Stimulated activated CD8-positive, alpha-beta memory T cell treated with anti-CD3 and anti-CD28 coated beads, Interleukin-7, amount 100 ng/mL, for 4 hours (primary cell): Measurements from ENCODE around the gene COL4A3.
"Not testable (repeated sequence)": the region's sequence is repeated elsewhere in the genome, so short reads cannot be mapped to it uniquely, and the experiment has no call there.

Source experiments
- DNase-seq, 2 donors: peaks; one replicate each; pipeline ENCODE4 v3.0.0-alpha.2; 2020; ENCODE audit warnings: low read depth in 2 of 2

COL4A3 gene

GRCh38 chr2:227206406-227206805, 42.0 kb downstream of the COL4A3 start:
- no peak for DNase-seq

- no peak for DNase-seq
Observed at GRCh38 chr2:227207573-227207972, 43.1 kb downstream of the COL4A3 start.

GRCh38 chr2:227214622-227215041, 50.2 kb downstream of the COL4A3 start:
- no peak for DNase-seq

GRCh38 chr2:227219312-227220105, 55.1 kb downstream of the COL4A3 start:
- DNase-seq, result no peak

DNA sequence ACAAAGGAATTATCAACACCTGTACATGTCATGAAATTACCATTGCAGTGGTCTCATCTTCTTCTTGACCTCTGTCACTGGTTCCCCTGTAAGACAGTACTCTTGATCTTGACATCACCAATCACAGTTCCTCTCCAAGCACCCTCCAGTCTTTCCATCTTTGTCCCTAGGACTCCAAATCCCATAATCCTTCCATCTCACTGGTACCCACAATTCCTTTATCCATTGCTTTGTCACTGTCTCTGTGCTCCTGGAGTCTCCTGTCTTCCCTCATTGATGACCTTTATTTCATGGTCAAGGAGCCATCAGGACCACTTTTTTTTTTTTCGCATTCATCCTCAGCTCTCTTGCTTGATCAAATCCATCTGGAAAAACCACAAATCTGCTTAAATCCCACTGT, 56.7 kb downstream of the COL4A3 start:
- no peak for DNase-seq

GRCh38 chr2:227222292-227222691, 57.9 kb downstream of the COL4A3 start:
- DNase-seq, result no peak

DNA sequence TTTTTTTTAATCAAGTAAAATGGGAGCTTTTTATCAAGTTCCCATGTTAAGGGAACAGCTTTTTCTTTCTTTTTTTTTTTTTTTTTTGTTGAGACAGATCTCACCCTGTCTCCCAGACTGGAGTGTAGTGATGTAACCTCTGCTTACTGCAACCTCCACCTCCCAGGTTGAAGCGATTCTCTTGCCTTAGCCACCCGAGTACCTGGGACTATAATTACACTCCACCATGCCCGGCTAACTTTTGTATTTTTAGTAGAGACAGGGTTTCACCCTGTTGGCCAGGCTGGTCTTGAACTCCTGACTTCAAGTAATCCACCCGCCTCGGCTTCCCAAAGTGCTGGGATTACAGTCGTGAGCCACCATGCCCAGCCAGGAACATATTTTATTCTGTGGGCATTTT, 61.2 kb downstream of the COL4A3 start:
- not testable (repeated sequence) for DNase-seq

DNA sequence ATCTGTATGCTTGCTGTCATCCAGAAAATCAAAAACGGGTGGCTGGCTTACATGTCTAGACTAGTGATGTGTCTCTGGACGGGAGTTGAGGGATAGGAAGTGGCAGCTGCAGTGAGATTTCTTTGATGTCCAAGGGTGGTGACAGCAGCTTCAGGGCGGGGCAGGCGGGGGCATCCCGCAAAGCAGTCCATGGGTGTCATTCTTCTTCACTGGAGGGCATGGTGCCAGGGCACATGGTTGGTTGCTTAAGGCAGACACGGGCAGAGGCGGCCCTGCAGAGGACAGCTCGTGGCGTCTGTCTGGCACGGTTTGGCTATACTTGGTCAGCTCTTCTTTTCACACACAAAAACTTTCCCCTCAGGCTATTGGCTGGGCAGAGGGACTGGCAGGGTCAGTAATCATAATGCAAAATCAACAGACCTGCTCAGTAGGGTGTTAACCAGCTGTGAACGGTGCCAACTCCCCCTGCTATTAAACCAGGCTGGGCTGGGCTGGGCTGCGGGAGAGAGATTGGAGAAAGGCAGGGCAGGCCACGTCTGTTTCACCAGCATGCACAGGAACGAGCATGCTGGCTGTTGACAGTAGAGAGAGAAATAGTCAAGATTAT, 63.7 kb downstream of the COL4A3 start:
- DNase-seq, result no peak

- DNase-seq, result no peak
Observed at GRCh38 chr2:227230151-227230550, 65.7 kb downstream of the COL4A3 start.

- no peak for DNase-seq
Observed at GRCh38 chr2:227234429-227234828, 70.0 kb downstream of the COL4A3 start.

DNA sequence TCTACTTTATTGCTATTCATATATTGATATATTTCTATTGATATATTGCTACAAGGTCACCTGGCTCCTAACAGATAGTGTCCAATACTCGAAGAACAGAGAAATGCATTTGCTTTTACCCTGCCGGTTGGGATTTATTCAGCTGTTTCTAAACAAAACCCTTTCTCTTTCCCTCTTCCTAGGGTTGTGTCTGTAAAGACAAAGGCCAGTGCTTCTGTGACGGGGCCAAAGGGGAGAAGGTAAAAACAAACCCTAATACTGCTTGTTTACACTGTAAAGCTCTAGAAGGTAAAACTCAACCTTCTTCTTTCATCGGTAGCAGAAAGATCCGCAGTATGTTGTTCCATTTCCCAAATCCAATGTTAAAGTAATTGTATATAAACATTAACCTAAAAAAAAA, 73.4 kb downstream of the COL4A3 start:
- DNase-seq, result no peak

DNA sequence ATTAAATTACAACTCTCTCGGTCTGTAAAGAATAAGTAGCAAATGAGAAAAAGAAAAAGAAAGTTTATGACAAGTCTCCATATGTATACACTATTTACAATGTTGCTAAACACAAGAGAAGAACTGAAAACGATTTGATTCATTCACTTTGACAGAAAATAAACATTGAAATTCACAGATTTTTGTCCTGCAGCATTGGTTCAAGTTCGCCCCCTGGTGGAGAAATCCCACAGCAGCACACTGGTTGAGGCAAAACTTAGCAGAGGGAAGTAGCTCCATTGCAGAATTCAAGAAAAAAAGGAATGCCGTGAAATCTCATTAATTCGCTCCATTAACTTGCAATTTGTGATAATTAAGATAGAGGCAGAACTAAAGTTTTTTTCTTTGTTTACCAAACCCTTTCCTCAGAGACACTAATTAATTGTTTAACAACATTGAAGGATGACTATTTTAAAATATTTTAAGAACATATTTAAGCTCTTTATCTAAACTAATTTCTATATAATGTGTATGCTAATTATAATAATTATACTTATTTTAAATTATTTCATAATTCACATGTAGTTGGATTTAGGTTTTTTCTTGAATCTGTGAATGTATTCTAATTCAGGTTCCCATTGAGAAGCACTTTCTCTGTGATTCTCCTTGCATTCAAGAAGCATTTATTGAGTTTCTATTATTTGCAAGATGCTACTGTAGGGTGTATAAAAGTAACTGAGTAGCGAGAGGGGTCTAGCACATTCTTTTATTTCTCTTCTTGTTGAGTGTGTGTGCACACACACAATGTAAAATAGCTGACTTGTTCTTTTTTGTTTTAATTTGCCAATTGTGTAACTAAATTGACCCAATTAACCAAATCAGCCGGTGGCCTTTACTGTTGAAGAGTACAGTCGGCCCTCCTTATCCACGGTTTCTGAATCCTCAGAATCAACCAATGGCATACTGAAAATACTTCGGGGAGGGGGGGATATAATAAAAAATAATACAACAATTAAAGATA, 74.1 kb downstream of the COL4A3 start:
- peak; percentile 9 to 28 for DNase-seq

GRCh38 chr2:227241005-227241404, 76.6 kb downstream of the COL4A3 start:
- no peak for DNase-seq

GRCh38 chr2:227248876-227249275, 84.5 kb downstream of the COL4A3 start:
- DNase-seq, result no peak

- no peak for DNase-seq
Observed at GRCh38 chr2:227252831-227253230, 88.4 kb downstream of the COL4A3 start.

DNA sequence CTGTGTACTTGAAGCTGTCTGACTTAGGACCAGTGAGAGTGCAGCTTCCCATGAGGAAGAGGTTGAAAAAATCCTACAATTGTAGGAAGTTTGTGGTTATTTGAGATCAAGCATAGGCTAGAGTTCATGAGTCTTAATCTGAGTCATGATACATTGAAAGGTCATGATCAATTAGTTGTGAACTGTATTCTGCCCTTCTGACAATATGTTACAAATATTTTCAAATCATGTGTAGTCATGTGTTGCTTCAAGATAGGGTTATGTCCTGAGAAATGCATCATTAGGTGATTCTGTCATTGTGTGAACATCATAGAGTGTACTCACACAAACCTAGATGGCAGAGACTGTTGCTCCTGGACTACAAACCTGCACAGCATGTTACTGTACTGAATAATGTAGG, 92.2 kb downstream of the COL4A3 start:
- DNase-seq, result no peak

DNA sequence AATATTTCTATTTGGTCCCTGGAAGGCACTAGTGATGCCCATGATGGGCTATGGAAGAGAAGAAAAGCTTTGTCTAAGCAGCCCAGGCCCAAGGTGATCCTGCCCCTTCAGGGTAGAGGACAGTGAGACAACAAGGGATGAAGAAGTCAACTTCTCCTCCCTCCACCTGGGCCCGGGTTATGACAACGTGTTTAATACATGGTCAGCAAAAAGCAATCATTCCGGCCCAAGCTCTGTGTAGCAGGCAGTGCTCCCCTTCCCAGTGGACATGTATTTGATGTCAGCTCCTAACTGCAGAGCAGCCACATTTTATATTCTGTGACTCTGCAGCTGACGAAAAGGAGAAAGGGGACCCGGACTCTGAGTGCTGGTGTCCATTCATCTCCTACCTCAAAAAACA, 93.4 kb downstream of the COL4A3 start:
- DNase-seq, result no peak

GRCh38 chr2:227260041-227260440, 95.6 kb downstream of the COL4A3 start:
- DNase-seq, result no peak

- DNase-seq, result no peak
Observed at GRCh38 chr2:227267410-227268115, 103.1 kb downstream of the COL4A3 start.

DNA sequence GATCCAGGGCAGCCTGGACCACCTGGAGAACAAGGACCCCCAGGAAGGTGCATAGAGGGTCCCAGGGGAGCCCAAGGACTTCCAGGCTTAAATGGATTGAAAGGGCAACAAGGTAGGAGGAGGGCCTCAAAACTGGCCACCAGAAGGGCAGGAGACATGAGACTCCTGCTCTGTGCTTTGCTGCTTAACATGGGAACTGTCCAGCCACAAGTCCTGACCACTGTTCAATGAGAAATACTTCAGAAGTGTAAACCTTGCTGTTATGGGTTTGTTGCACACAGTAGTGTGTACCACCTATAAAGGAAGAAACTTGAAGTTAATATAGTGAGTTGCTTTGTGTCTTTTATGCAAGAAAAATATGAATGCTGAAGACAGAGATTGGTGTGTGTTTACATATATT, 116.5 kb downstream of the COL4A3 start:
- DNase-seq, result no peak

- no peak for DNase-seq
Observed at GRCh38 chr2:227285741-227286236, 121.4 kb downstream of the COL4A3 start.
